ENCODE measurements around the gene APOBEC2.

Gene APOBEC2

GRCh38 chr6:41097467-41098090 lies 44.6 kb downstream of the APOBEC2 start:
- no peak for TF ChIP-seq CTCF (IDR thresholded peaks at IDR 0.05; ENCODE audit: insufficient read depth, low read depth, low read length, missing control alignments)
- DNase-seq (ENCODE audit: low read depth) = no peak
- H3K4me3 ChIP-seq (ENCODE audit: low read length) = no peak overlapping the region

GRCh38 chr6:41098366-41098765 lies 45.4 kb downstream of the APOBEC2 start:
- no peak for DNase-seq (ENCODE audit: low read depth)
- TF ChIP-seq CTCF (IDR thresholded peaks at IDR 0.05; ENCODE audit: insufficient read depth, low read depth, low read length, missing control alignments) = no peak
- H3K4me3 ChIP-seq (ENCODE audit: low read length) = no peak overlapping the region

- TF ChIP-seq CTCF (IDR thresholded peaks at IDR 0.05; ENCODE audit: insufficient read depth, low read depth, low read length, missing control alignments) = no peak
- no peak for DNase-seq (ENCODE audit: low read depth)
- no peak overlapping the region for H3K4me3 ChIP-seq (ENCODE audit: low read length)
Observed at GRCh38 chr6:41100871-41101287, 47.9 kb downstream of the APOBEC2 start.

- H3K4me3 ChIP-seq (ENCODE audit: low read length) = no peak overlapping the region
- no peak for TF ChIP-seq CTCF (IDR thresholded peaks at IDR 0.05; ENCODE audit: insufficient read depth, low read depth, low read length, missing control alignments)
- no peak for DNase-seq (ENCODE audit: low read depth)
Observed at GRCh38 chr6:41103847-41104246, 50.8 kb downstream of the APOBEC2 start.

- TF ChIP-seq CTCF (IDR thresholded peaks at IDR 0.05; ENCODE audit: insufficient read depth, low read depth, low read length, missing control alignments) = no peak
- no peak overlapping the region for H3K4me3 ChIP-seq (ENCODE audit: low read length)
- peak; percentile 96 for DNase-seq (ENCODE audit: low read depth)
Observed at GRCh38 chr6:41111017-41111416, 58.0 kb downstream of the APOBEC2 start.

Measured in epithelial cell of esophagus (primary cell).